GM23248 (cell line): Measurements from ENCODE around the gene PROM2. TPM values are rescaled to one million over a fixed set of nuclear protein-coding genes. Genes with fewer than 3 reads are reported as not detected.

Source experiments
- DNase-seq: peaks from one replicate; pipeline ENCODE4 v3.0.0-alpha.2; 2015
- H2AFZ ChIP-seq: fragments of 200-600 bp; sonication (generic); 2 replicates; pipeline ENCODE4 v1.6.1; 2016; ENCODE audit warnings: antibody characterized with exemption
- H3F3A ChIP-seq: fragments of 200-600 bp; sonication (generic); 2 replicates; pipeline ENCODE4 v1.6.1; 2016; ENCODE audit warnings: mild to moderate bottlenecking, antibody characterized with exemption, mixed run types; ENCODE audit not compliant: insufficient read depth
- H3K27ac ChIP-seq: fragments of 200-600 bp; sonication (generic); 2 replicates; pipeline ENCODE4 v1.5.1; 2016; ENCODE audit warnings: mild to moderate bottlenecking
- H3K27me3 ChIP-seq: fragments of 200-600 bp; sonication (generic); replicated peaks from 2 replicates; pipeline ENCODE4 v1.6.1; 2016; ENCODE audit warnings: mild to moderate bottlenecking; ENCODE audit not compliant: insufficient read depth
- H3K36me3 ChIP-seq: fragments of 200-600 bp; sonication (generic); 2 replicates; pipeline ENCODE4 v1.6.1; 2016; ENCODE audit warnings: low read depth, mild to moderate bottlenecking
- H3K4me1 ChIP-seq: fragments of 200-600 bp; sonication (generic); 2 replicates; pipeline ENCODE4 v1.6.1; 2016; ENCODE audit warnings: mild to moderate bottlenecking; ENCODE audit not compliant: insufficient read depth
- H3K4me2 ChIP-seq: fragments of 200-600 bp; sonication (generic); one replicate; pipeline ENCODE4 v1.6.1; 2016; ENCODE audit warnings: mild to moderate bottlenecking; ENCODE audit not compliant: unreplicated experiment
- H3K4me3 ChIP-seq: fragments of 200-600 bp; sonication (generic); 2 replicates; pipeline ENCODE4 v1.5.1; 2016; ENCODE audit warnings: mild to moderate bottlenecking
- H3K79me2 ChIP-seq: fragments of 200-600 bp; sonication (generic); 2 replicates; pipeline ENCODE4 v1.6.1; 2016; ENCODE audit warnings: mild to moderate bottlenecking; ENCODE audit not compliant: insufficient read depth
- H3K9ac ChIP-seq: fragments of 200-600 bp; sonication (generic); 2 replicates; pipeline ENCODE4 v1.6.1; 2016; ENCODE audit warnings: mild to moderate bottlenecking
- H3K9me2 ChIP-seq: fragments of 200-600 bp; sonication (generic); 2 replicates; pipeline ENCODE4 v1.6.1; 2016; ENCODE audit warnings: mixed run types, mild to moderate bottlenecking, moderate library complexity; ENCODE audit not compliant: insufficient read depth
- H3K9me3 ChIP-seq: fragments of 200-600 bp; sonication (generic); one replicate; pipeline ENCODE4 v1.6.1; 2017; ENCODE audit warnings: low read depth
- H4K20me1 ChIP-seq: fragments of 200-600 bp; sonication (generic); 2 replicates; pipeline ENCODE4 v1.6.0; 2016; ENCODE audit not compliant: insufficient read depth
- EZH2 ChIP-seq: fragments of 200-600 bp; sonication (generic); IDR thresholded peaks from 2 replicates; pipeline ENCODE4 v1.6.1; 2018; ENCODE audit warnings: antibody characterized with exemption, mild to moderate bottlenecking; ENCODE audit not compliant: insufficient read depth, poor library complexity, severe bottlenecking
- EZH2phosphoT487 ChIP-seq: fragments of 200-600 bp; sonication (generic); IDR thresholded peaks from 2 replicates; pipeline ENCODE4 v1.6.1; 2018; ENCODE audit warnings: antibody characterized with exemption, moderate library complexity, mild to moderate bottlenecking, low read depth; ENCODE audit not compliant: insufficient read depth
- WGBS, 2 experiments: methylation state at CpG; one replicate each; pipeline ENCODE4 v1.1.6; 2015 to 2017; ENCODE audit warnings: low lambda C conversion rate in 2 of 2, low coverage in 1 of 2; ENCODE audit errors: missing lambda C conversion rate in 2 of 2; 5-methylcytosine and 5-hydroxymethylcytosine counted together
- in situ Hi-C: fragments of 300-500 bp; cut with MboI; formaldehyde crosslinking; loops from 2 replicates; pipeline ENCODE4 v1.15.0; 2020
- polyA plus RNA-seq: library from polyadenylated mRNA; unstranded; fragments of >200 nt; fragmentation: Nextera tagmentation; extraction: Ambion mirVana; gene quantifications from 2 replicates; pipeline ENCODE4 v1.2.1, GENCODE V29; 2016
- total RNA-seq: library from RNA; depleted of rRNA; stranded (reverse); fragments of >200 nt; shearing (Covaris generic); gene quantifications from 2 replicates; pipeline ENCODE4 v1.2.3, GENCODE V29; 2014; rRNA removed

PROM2 gene
- total and polyA plus RNA-seq, 2 experiments from 2014 or later = 0.22 to 0.25 TPM

- Histone ChIP-seq H3K79me2 (no peaks in the 10 kb centered on the region), H3K9me3 (no peaks in the 10 kb centered on the region), H3F3A (peaks cover 20% of the 10 kb centered on the region), H3K4me1 (peaks cover 14% of the 10 kb centered on the region), H2AFZ (no peak overlapping the region), H3K4me2 (no peak overlapping the region), H4K20me1 (no peaks in the 10 kb centered on the region), H3K27ac (no peak overlapping the region), H3K9me2 (no peaks in the 10 kb centered on the region), H3K4me3 (no peak overlapping the region), H3K27me3 (no peaks in the 10 kb centered on the region), H3K36me3 (no peaks in the 10 kb centered on the region), H3K9ac (no peak overlapping the region)
- in situ Hi-C loops = no loop called here
- TF ChIP-seq EZH2 (no peak), EZH2phosphoT487 (no peak)
- WGBS, 2 experiments = 39 to 44% methylated on average over 7 of the region's 7 CpGs
- no peak for DNase-seq
Observed at GRCh38 chr2:95337829-95338228, 63.6 kb downstream of the PROM2 start.

Other genes starting within 250 kb of the PROM2 start
- not detected in 2 replicates for gene MAL, start 248.7 kb upstream of the PROM2 start, total RNA-seq
- gene MAL, start 248.7 kb upstream of the PROM2 start, polyA plus RNA-seq = not detected in 2 replicates
- gene MRPS5, start 152.6 kb upstream of the PROM2 start, total RNA-seq = 26.1 and 34.3 TPM in 2 replicates
- gene MRPS5, start 152.6 kb upstream of the PROM2 start, polyA plus RNA-seq = 38.1 and 38.4 TPM in 2 replicates
- 8.1 and 12.8 TPM in 2 replicates for gene ZNF514, start 114.6 kb upstream of the PROM2 start, total RNA-seq
- gene ZNF514, start 114.6 kb upstream of the PROM2 start, polyA plus RNA-seq = 5.3 and 5.6 TPM in 2 replicates
- 5.6 and 7.6 TPM in 2 replicates for gene ZNF2, start 108.6 kb upstream of the PROM2 start, total RNA-seq
- 3.3 and 4.3 TPM in 2 replicates for gene ZNF2, start 108.6 kb upstream of the PROM2 start, polyA plus RNA-seq
- gene ZNF892, start 66.9 kb upstream of the PROM2 start, total RNA-seq = 1.9 and 3.0 TPM in 2 replicates
- 0.79 and 1.0 TPM in 2 replicates for gene ZNF892, start 66.9 kb upstream of the PROM2 start, polyA plus RNA-seq
- 10.7 and 11.9 TPM in 2 replicates for gene KCNIP3, start 22.9 kb downstream of the PROM2 start, total RNA-seq
- 3.7 and 4.9 TPM in 2 replicates for gene KCNIP3, start 22.9 kb downstream of the PROM2 start, polyA plus RNA-seq
- gene FAHD2A, start 128.3 kb downstream of the PROM2 start, total RNA-seq = 13.4 and 23.8 TPM in 2 replicates
- gene FAHD2A, start 128.3 kb downstream of the PROM2 start, polyA plus RNA-seq = 21.7 and 24.5 TPM in 2 replicates
- gene TRIM43B, start 210.3 kb downstream of the PROM2 start, total RNA-seq = not detected in 2 replicates
- gene TRIM43B, start 210.3 kb downstream of the PROM2 start, polyA plus RNA-seq = not detected in 2 replicates